ENCODE data around the gene NPAS2. TPM values are rescaled to one million over a fixed set of nuclear protein-coding genes. Genes with fewer than 3 reads are reported as not detected.

NPAS2 gene
- total RNA-seq, 1 donor from 2014 or later = 39.4 TPM

DNA sequence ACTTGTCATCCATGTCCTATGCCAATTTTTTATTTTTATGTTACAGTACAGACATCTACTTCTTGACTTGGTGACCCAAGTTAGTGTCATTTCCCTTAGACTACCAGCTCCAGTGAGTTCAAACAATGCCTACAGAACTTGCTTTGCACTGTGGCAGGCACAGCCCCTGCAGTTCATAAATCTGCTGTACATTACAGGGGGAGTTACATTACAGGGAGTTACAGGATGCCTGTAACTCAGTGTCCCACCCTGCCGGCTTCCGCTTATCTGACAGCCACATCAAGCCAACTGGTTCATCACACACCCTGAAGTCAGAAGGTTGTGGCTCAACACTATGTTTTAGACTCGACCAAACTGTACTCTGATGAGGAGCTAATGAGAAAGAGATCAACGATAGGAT is 7.8 kb upstream of the NPAS2 start:
- H2AFZ ChIP-seq (replicated peaks) = no peak overlapping the region
- no peaks in the 10 kb centered on the region for H4K20me1 ChIP-seq (ENCODE audit: low read depth)
- peaks cover 2% of the 10 kb centered on the region for H3K27me3 Mint-ChIP-seq (ENCODE audit: insufficient read depth, low read depth)
- no peak overlapping the region for H3K27ac ChIP-seq
- H3K4me2 ChIP-seq = no peak overlapping the region
- no peaks in the 10 kb centered on the region for H3K36me3 Mint-ChIP-seq
- H3K79me2 ChIP-seq (ENCODE audit: low read depth) = no peaks in the 10 kb centered on the region
- H3K4me3 Mint-ChIP-seq = no peak overlapping the region
- H3K36me3 ChIP-seq = no peaks in the 10 kb centered on the region
- H3K4me1 Mint-ChIP-seq = peaks cover 4% of the 10 kb centered on the region
- peaks cover 6% of the 10 kb centered on the region for H3K9me3 Mint-ChIP-seq
- no peak overlapping the region for H3K9ac ChIP-seq
- TF ChIP-seq EZH2phosphoT487 (IDR thresholded peaks at IDR 0.05) = no peak
- no peak for TF ChIP-seq EZH2 (IDR thresholded peaks at IDR 0.05)
- no peak for TF ChIP-seq CTCF (IDR thresholded peaks at IDR 0.05)
- H3K4me3 ChIP-seq = no peak overlapping the region
- H3K9me3 ChIP-seq (ENCODE audit: low read depth) = no peaks in the 10 kb centered on the region
- DNase-seq (ENCODE audit: low spot score) = no peak
- H3K27ac Mint-ChIP-seq = no peak overlapping the region
- peaks cover 8% of the 10 kb centered on the region for H3K27me3 ChIP-seq
- H3K4me1 ChIP-seq = peaks cover 4% of the 10 kb centered on the region
- no peaks in the 10 kb centered on the region for H3F3A ChIP-seq (ENCODE audit: low read depth)

- Histone ChIP-seq H3K36me3 (no peaks in the 10 kb centered on the region), H3K9ac (no peak overlapping the region), H3K9me3 (ENCODE audit: low read depth) (no peaks in the 10 kb centered on the region), H3K4me2 (no peak overlapping the region), H3K4me3 (no peak overlapping the region), H3K27ac (no peak overlapping the region), H3K27me3 (peaks cover 13% of the 10 kb centered on the region), H3K79me2 (ENCODE audit: low read depth) (no peaks in the 10 kb centered on the region), H4K20me1 (ENCODE audit: low read depth) (no peaks in the 10 kb centered on the region), H2AFZ (replicated peaks) (no peak overlapping the region), H3F3A (ENCODE audit: low read depth) (no peaks in the 10 kb centered on the region), H3K4me1 (peaks cover 4% of the 10 kb centered on the region)
- no peaks in the 10 kb centered on the region for H3K36me3 Mint-ChIP-seq
- no peak overlapping the region for H3K27ac Mint-ChIP-seq
- peaks cover 6% of the 10 kb centered on the region for H3K9me3 Mint-ChIP-seq
- no peak for DNase-seq (ENCODE audit: low spot score)
- TF ChIP-seq EZH2phosphoT487 (IDR thresholded peaks at IDR 0.05) (no peak), EZH2 (IDR thresholded peaks at IDR 0.05) (no peak), CTCF (IDR thresholded peaks at IDR 0.05) (no peak)
- H3K4me1 Mint-ChIP-seq = peaks cover 4% of the 10 kb centered on the region
- H3K4me3 Mint-ChIP-seq = no peak overlapping the region
- peaks cover 2% of the 10 kb centered on the region for H3K27me3 Mint-ChIP-seq (ENCODE audit: insufficient read depth, low read depth)
These were observed 7.4 kb upstream of the NPAS2 start for GRCh38 chr2:100812573-100812972.

DNA sequence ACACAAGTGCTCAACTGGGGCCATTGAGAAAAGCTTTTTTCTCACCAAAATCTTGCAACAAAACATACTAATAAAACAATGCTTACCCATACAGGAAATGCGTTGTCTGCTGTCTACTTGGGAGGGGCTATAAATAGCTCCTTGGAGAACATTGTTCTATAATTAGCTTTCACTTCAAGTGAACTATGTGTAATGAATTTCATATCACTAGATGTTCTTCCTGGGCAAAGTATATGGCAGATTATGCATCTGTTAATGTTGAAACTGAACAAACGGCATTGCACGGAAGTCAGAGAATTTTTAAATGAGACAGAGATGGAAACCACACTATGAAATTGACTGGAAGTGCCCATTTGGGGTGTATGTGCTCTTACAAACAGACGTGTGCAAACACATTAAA is 6.4 kb upstream of the NPAS2 start:
- H3K27ac Mint-ChIP-seq = no peak overlapping the region
- H3K4me3 Mint-ChIP-seq = no peak overlapping the region

More for the DNA sequence above, 6.4 kb upstream of the NPAS2 start:
- Mint-ChIP-seq H3K9me3 (peaks cover 6% of the 10 kb centered on the region), H3K4me1 (peaks cover 11% of the 10 kb centered on the region), H3K27me3 (ENCODE audit: insufficient read depth, low read depth) (peaks cover 9% of the 10 kb centered on the region), H3K36me3 (no peaks in the 10 kb centered on the region)
- no peak for TF ChIP-seq CTCF (IDR thresholded peaks at IDR 0.05)
- TF ChIP-seq EZH2phosphoT487 (IDR thresholded peaks at IDR 0.05) = no peak
- H3K27me3 ChIP-seq = peaks cover 22% of the 10 kb centered on the region
- no peaks in the 10 kb centered on the region for H3K36me3 ChIP-seq
- no peaks in the 10 kb centered on the region for H3K9me3 ChIP-seq (ENCODE audit: low read depth)
- H4K20me1 ChIP-seq (ENCODE audit: low read depth) = no peaks in the 10 kb centered on the region
- H2AFZ ChIP-seq (replicated peaks) = no peak overlapping the region
- H3K4me3 ChIP-seq = no peak overlapping the region
- no peaks in the 10 kb centered on the region for H3K79me2 ChIP-seq (ENCODE audit: low read depth)
- H3K27ac ChIP-seq = no peak overlapping the region
- H3K4me2 ChIP-seq = no peak overlapping the region
- H3F3A ChIP-seq (ENCODE audit: low read depth) = peaks cover 4% of the 10 kb centered on the region
- no peak for DNase-seq (ENCODE audit: low spot score)
- no peak overlapping the region for H3K9ac ChIP-seq
- peaks cover 4% of the 10 kb centered on the region for H3K4me1 ChIP-seq
